HG03460 (cell line): Measurements from ENCODE around the gene LIG1.
"Not testable (repeated sequence)": the region's sequence is repeated elsewhere in the genome, so short reads cannot be mapped to it uniquely, and the experiment has no call there.

ENCODE experiments used
- ATAC-seq: cut with Tn5 transposase; IDR thresholded peaks from one replicate; pipeline ENCODE4 v1.9.1; 2021; ENCODE audit not compliant: unreplicated experiment

LIG1 gene

DNA sequence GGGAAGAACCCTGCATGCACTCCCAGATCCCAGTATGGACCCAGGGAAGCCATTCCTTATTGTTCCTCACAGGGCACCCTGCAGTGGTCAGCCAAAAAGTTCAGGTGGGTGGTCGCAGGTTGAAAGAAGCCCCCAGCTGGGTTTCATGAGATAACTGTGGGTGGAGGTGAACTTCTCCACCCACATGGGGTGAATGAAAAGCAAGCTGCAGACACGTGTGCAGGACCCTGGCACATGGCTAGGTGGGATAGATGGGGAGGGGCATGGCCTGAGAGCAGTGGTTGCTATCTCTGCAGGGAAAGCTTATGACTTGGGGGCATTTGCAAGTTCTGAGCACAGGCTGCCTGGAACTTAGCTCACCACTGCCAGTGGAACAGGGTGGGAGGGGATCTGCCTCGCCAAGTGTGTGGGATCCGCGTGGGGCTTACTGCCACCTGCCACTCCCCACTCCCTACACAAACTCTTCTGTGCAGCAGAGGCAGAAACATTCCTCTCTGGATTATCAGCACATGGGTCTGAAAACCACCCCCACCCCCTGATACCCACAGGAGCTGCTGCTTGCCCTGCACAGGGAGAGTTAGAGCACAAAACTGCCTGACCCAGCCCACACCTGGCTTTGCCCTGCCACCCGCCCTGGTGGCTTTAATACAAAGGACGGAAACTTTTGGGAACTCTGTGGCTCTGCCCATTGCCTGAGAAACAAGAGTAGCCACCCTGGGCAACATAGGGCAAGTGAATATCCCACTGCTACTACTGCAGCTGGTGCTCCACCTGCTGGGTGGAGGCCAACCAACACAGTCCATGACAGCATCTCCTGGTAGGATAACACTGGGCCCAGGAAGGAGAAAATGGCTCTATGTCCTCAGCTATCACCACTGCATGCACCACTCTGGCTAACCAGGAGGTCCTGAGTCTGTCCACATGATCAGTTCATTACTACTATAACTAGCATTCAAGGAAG, 84.0 kb downstream of the LIG1 start:
- ATAC-seq: no peak

DNA sequence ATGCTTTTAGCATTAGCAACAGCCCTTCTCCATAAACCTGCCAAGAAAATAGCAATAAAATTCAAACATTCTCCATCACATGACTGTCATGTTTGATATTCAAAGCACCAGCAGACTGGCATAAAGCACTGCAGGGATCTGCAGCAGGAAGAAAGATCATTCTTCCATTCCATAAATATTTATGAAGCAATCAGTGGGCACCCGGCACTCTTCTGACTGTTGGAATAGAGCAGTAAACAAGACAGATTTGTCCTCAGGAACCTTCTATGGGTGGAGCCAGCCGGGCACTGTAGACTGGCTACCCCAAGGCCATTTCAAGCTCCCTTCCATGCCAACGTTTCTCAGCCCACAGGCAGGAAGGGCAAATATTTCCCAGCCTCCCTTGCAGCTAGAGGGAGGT, 85.1 kb downstream of the LIG1 start:
- no peak for ATAC-seq

DNA sequence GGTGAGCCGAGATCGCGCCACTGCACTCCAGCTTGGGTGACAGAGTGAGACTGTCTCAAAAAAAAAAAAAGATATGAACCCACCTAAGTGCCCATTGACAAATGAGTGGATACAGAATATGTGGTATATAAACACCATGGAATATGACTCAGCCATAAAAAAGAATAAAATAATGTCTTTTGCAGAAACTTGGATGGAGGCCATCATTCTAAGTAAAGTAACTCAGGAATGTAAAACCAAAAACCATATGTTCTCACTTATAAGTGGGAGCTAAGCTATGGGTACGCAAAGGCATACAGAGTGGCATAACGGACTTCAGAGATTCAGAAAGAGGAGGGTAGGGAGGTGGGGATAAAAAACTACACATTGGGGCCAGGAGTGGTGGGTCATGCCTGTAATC, 89.0 kb downstream of the LIG1 start:
- ATAC-seq: no peak

DNA sequence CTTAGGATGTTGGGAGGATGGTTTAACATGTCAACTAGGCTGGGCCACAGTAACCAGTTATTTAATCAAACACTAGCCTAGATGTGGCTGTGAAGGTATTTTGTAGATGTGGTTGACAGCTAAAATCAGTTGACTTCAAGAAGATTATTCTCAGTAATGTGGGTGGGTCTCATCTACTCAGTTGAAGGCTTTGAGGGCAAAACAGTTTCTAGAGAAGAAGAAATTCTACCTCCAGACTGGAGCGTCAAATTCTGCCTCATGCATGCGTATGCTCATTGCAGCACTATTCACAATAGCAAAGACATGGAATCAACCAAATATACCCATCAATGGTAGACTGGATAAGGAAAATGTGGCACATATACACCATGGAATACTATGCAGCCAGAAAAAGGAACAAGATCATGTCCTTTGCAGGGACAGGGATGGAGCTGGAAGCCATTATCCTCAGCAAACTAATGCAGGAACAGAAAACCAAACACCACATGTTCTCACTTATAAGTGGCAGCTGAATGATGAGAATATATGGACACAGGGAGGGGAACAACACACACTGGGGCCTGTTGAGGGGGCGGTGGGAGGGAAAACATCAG, 99.9 kb downstream of the LIG1 start:
- not testable (repeated sequence) for ATAC-seq

DNA sequence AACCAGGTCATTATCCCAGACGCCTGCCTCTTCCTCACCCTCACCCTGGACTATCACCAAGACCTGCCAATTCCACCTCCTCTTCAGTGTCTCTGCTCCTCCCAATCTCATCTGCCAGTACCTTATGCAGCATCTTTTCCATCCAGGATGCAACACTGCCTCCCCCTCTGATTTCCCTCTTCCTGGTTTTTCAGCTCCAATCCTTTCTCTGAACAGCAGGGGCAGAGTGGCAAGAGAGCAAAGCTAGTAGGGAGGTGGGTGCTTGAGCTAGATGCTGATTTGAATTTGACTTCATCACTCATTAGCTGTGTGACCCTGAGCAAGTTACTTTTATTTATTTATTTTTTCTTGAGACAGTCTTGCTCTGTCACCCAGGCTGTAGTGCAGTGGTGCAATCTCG, 100.7 kb downstream of the LIG1 start:
- ATAC-seq: no peak
